ENCODE results near the gene TRIM29. TPM values are rescaled to one million over a fixed set of nuclear protein-coding genes. Genes with fewer than 3 reads are reported as not detected.
A peak's percentile ranks its signal among the peaks of the same experiment; 100 is the strongest.

The TRIM29 gene
- total and polyA plus RNA-seq, 9 of the 15 experiments (the other 6 are each of a cell fraction or from before 2014, with no cell fraction given): 0.08 to 1.4 (median 0.42) TPM; not detected in 2

- TF ChIP-seq, protein P1, sequence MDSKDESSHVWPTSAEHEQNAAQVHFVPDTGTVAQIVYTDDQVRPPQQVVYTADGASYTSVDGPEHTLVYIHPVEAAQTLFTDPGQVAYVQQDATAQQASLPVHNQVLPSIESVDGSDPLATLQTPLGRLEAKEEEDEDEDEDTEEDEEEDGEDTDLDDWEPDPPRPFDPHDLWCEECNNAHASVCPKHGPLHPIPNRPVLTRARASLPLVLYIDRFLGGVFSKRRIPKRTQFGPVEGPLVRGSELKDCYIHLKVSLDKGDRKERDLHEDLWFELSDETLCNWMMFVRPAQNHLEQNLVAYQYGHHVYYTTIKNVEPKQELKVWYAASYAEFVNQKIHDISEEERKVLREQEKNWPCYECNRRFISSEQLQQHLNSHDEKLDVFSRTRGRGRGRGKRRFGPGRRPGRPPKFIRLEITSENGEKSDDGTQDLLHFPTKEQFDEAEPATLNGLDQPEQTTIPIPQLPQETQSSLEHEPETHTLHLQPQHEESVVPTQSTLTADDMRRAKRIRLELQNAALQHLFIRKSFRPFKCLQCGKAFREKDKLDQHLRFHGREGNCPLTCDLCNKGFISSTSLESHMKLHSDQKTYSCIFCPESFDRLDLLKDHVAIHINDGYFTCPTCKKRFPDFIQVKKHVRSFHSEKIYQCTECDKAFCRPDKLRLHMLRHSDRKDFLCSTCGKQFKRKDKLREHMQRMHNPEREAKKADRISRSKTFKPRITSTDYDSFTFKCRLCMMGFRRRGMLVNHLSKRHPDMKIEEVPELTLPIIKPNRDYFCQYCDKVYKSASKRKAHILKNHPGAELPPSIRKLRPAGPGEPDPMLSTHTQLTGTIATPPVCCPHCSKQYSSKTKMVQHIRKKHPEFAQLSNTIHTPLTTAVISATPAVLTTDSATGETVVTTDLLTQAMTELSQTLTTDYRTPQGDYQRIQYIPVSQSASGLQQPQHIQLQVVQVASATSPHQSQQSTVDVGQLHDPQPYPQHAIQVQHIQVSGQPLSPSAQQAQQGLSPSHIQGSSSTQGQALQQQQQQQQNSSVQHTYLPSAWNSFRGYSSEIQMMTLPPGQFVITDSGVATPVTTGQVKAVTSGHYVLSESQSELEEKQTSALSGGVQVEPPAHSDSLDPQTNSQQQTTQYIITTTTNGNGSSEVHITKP (IDR thresholded peaks at IDR 0.05; ENCODE audit: partially characterized antibody): peak; percentile 22
- TF ChIP-seq ELF2 (CRISPR knock-in tag; IDR thresholded peaks at IDR 0.05) (peak; percentile 53; the same call in 1 of the 2 replicates), ZNF12 (CRISPR knock-in tag; IDR thresholded peaks at IDR 0.05) (no peak), SREBF1 (IDR thresholded peaks at IDR 0.05; ENCODE audit: borderline replicate concordance, low read depth, low read length) (no peak), NR2C2 (CRISPR knock-in tag; IDR thresholded peaks at IDR 0.05) (no peak), NR2C2 (tag; IDR thresholded peaks at IDR 0.05) (peak; percentile 32), L3MBTL2 (IDR thresholded peaks at IDR 0.05) (peak; percentile 52), ZC3H11A (IDR thresholded peaks at IDR 0.05; ENCODE audit: low read depth, low read length) (no peak), ETV1 (tag; conservative IDR thresholded peaks at IDR 0.05; ENCODE audit: low read depth) (peak; percentile 65), ARID1B (IDR thresholded peaks at IDR 0.05) (peak; percentile 25; the same call in 1 of the 2 replicates), CBX1 (IDR thresholded peaks at IDR 0.05; ENCODE audit: low read depth) (no peak), MEF2A (IDR thresholded peaks at IDR 0.05; ENCODE audit: control insufficient read depth, low read depth, low read length) (no peak), CBFA2T3 (IDR thresholded peaks at IDR 0.05) (0 out of 2 replicates have a peak, but pooled peaks have one; percentile 7), TFE3 (CRISPR knock-in tag; IDR thresholded peaks at IDR 0.05) (no peak), SMARCA4 (IDR thresholded peaks at IDR 0.05) (no peak), ZFP1 (CRISPR knock-in tag; IDR thresholded peaks at IDR 0.05) (no peak), ELF1 (tag; IDR thresholded peaks at IDR 0.05) (peak; percentile 83), HMBOX1 (IDR thresholded peaks at IDR 0.05) (no peak), MBD2 (IDR thresholded peaks at IDR 0.05; ENCODE audit: borderline replicate concordance, low read depth) (no peak), ZNF324 (CRISPR knock-in tag; IDR thresholded peaks at IDR 0.05) (no peak), DDX20 (tag; IDR thresholded peaks at IDR 0.05; ENCODE audit: low read depth) (no peak), ZNF431 (CRISPR knock-in tag; IDR thresholded peaks at IDR 0.05) (no peak), BRD4 (IDR thresholded peaks at IDR 0.05) (no peak)
Observed at GRCh38 chr11:120122924-120123683, 14.8 kb downstream of the TRIM29 start (continued).
